Measurements from ENCODE around the gene EDRF1. TPM values are rescaled to one million over a fixed set of nuclear protein-coding genes. Genes with fewer than 3 reads are reported as not detected.

The EDRF1 gene
- total and polyA plus RNA-seq, 2 of the 8 experiments (the other 6 are each of a cell fraction or from before 2014, with no cell fraction given): 19.9 to 37.8 TPM

GRCh38 chr10:125778556-125778955, 59.0 kb downstream of the EDRF1 start:
- no peaks in the 10 kb centered on the region for H3K36me3 ChIP-seq (ENCODE audit: control insufficient read depth in 2 of 4, insufficient read depth in 4 of 4, low read length in 3 of 4)
- DNase-seq (ENCODE audit: low read depth in 1 of 2, low spot score in 2 of 2) (peak in 1 of 2 experiments; percentile 10), FAIRE-seq (no peak)
- no peak overlapping the region for H2BK20ac ChIP-seq (ENCODE audit: low read length)
- H2AFZ ChIP-seq (ENCODE audit: low read length): no peak overlapping the region
- TF ChIP-seq FOSL1 (IDR thresholded peaks at IDR 0.05; ENCODE audit: insufficient read depth, low read depth, low read length): no peak
- TF ChIP-seq NRF1 (IDR thresholded peaks at IDR 0.05; ENCODE audit: low read depth, low read length): no peak
- H4K20me1 ChIP-seq (replicated peaks in 1 of 2; ENCODE audit: control insufficient read depth in 1 of 2, insufficient read depth in 2 of 2, low read length in 2 of 2): no peaks in the 10 kb centered on the region
- no peak overlapping the region for H2BK5ac ChIP-seq (ENCODE audit: low read depth, low read length)
- H3K18ac ChIP-seq (ENCODE audit: extremely low read depth, low read length): no peak overlapping the region
- no peak overlapping the region for H2BK15ac ChIP-seq (ENCODE audit: low read length)
- H3K4ac ChIP-seq (replicated peaks; ENCODE audit: insufficient read length, low read depth, low read length): no peak overlapping the region
- H2BK12ac ChIP-seq (ENCODE audit: low read depth, low read length): no peak overlapping the region
- H3K4me1 ChIP-seq (replicated peaks in 1 of 4; ENCODE audit: control insufficient read depth in 3 of 4, insufficient read depth in 4 of 4, low read length in 3 of 4): no peaks in the 10 kb centered on the region
- H4K91ac ChIP-seq (replicated peaks; ENCODE audit: insufficient read length, low read length): no peak overlapping the region
- H3K27me3 ChIP-seq (replicated peaks in 1 of 4; ENCODE audit: control insufficient read depth in 3 of 4, extremely low read depth in 1 of 4, insufficient read depth in 3 of 4, low read length in 3 of 4): no peaks in the 10 kb centered on the region
- H3K79me1 ChIP-seq (ENCODE audit: low read depth, low read length): no peaks in the 10 kb centered on the region
- H2AK5ac ChIP-seq (ENCODE audit: low read depth, low read length): no peak overlapping the region
- H3K23me2 ChIP-seq (ENCODE audit: low read depth, low read length): no peaks in the 10 kb centered on the region
- ChIA-PET POLR2A (ENCODE audit: partially characterized antibody) (no interaction called here), CTCF (ENCODE audit: partially characterized antibody) (interaction anchor here (1.3 kb wide), 1 partner anchor 10 kb away, joined by 4 read pairs; no protein-coding TSS in a partner anchor)
- no peak overlapping the region for H4K8ac ChIP-seq (ENCODE audit: extremely low read depth, insufficient read depth, low read length)
- no peaks in the 10 kb centered on the region for H3K9me3 ChIP-seq (ENCODE audit: insufficient read depth in 2 of 2, low read depth in 1 of 2, low read length in 1 of 2)
- H3K9ac ChIP-seq (replicated peaks in 1 of 4; ENCODE audit: extremely low read depth in 1 of 4, low read depth in 3 of 4, low read length in 3 of 4): no peak overlapping the region
- H3K79me2 ChIP-seq (ENCODE audit: control insufficient read depth in 1 of 2, insufficient read depth in 2 of 2, low read length in 2 of 2): no peaks in the 10 kb centered on the region
- H3K56ac ChIP-seq (replicated peaks; ENCODE audit: insufficient read length, low read depth, low read length): no peak overlapping the region
- H3K14ac ChIP-seq (ENCODE audit: insufficient read length): no peak overlapping the region
- H3K4me3 ChIP-seq (ENCODE audit: extremely low read depth in 1 of 4, insufficient read depth in 2 of 4, low read depth in 3 of 4, low read length in 4 of 4): no peak overlapping the region
- 72% methylated on average over 5 of the region's 5 CpGs; no CpG with 5 or more reads in 1 of the 2 experiments for WGBS, 2 experiments (ENCODE audit: extremely low coverage in 1 of 2, insufficient coverage in 1 of 2, insufficient read length in 1 of 2, insufficient replicate concordance in 2 of 2, low coverage in 1 of 2, low lambda C conversion rate in 2 of 2, missing lambda C conversion rate in 1 of 2)
- H2BK120ac ChIP-seq (replicated peaks; ENCODE audit: low read depth, low read length): no peak overlapping the region
- H4K5ac ChIP-seq (ENCODE audit: insufficient read length, low read depth, low read length): no peak overlapping the region
- no peak overlapping the region for H3K23ac ChIP-seq (ENCODE audit: insufficient read length)
- no peak overlapping the region for H3K4me2 ChIP-seq (ENCODE audit: insufficient read depth in 1 of 2, low read depth in 2 of 2, low read length in 2 of 2)
- H3K27ac ChIP-seq (ENCODE audit: low read depth, low read length): no peak overlapping the region
